SH-SY5Y (cell line): Measurements from ENCODE around the gene ADPRHL1.

ENCODE experiments used
- GATA2 ChIP-seq: IDR thresholded peaks from 2 replicates; pipeline ENCODE4 v1.6.1; 2011; ENCODE audit warnings: mild to moderate bottlenecking, low read depth, low read length
- GATA3 ChIP-seq: IDR thresholded peaks from 2 replicates; pipeline ENCODE4 v1.6.1; 2011; ENCODE audit warnings: low read depth, mild to moderate bottlenecking, low read length, moderate library complexity

DNA sequence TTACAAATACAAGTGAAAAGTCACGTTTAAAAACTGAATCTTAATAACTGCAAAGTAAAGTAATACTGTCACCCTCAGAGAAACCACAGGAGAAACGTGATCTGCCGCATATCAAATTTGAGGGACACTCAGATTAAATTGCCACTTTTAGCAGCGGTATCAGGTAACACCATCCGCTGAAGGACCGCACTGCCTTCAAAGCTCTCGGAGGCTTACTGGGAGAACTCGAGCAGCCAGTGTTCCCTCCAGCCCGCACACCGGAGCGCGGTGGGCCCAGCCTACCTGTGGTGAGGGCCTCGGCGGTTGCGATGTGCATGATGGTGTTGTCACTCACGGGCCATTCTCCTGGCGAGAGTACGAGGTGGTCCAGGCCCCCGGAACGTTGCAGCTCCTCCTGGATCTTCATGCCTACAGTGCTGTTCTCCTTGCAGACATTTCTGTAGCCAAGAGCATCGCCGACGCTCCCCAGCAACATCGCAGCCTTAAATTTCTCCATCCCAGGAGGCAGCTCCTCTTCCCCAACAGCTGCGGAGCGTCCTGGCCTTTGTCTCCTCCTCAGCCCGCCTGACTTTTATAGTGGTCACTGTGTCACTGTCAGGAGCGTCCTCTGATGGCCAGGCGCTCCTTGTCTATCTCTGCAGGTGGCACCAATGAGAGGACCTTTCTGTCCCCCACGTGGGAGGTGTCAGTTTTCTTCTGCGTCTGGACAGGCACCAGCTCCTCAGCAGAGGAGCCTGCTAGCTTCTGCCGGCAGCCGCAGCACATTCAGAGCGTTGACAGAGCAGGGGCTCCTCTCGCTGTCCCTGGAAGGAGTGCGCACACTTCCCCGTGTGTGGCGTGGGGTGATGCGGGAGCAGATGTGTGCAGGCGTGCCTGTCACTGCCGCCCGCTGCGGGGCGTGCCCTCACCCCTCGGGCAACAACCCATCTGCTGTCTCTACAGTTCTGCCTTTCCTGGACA, at the start of gene ADPRHL1:
- TF ChIP-seq GATA2 = no peak
- TF ChIP-seq GATA3 = no peak
